ENCODE measurements around the gene ATP6AP1.

ATP6AP1 gene

GRCh38 chrX:154409222-154409871 lies 19.1 kb upstream of the ATP6AP1 start, which contains the start of gene DNASE1L1:
DNASE1L1 (minus strand) TSS chrX:154409254; CDS start chrX:154405568, 3,686 bp downstream.
- Histone ChIP-seq H3K9me3 (ENCODE audit: control insufficient read depth in 1 of 2, low read length in 2 of 2) (no peaks in the 10 kb centered on the region), H3K4me3 (ENCODE audit: low read depth in 1 of 2, low read length in 2 of 2) (peak within 1 kb of the TSS; percentile 51 to 72), H3K4me1 (ENCODE audit: control insufficient read depth in 1 of 2, insufficient read depth in 2 of 2, low read length in 2 of 2) (peaks cover 7 to 10% of the 10 kb centered on the region in 2 donors), H3K9ac (ENCODE audit: low read depth in 1 of 2, low read length in 2 of 2) (peak within 1 kb of the TSS; percentile 63 to 74), H3K27ac (ENCODE audit: low read depth, low read length) (peak within 1 kb of the TSS; percentile 78), H3K36me3 (ENCODE audit: control insufficient read depth in 1 of 2, insufficient read depth in 2 of 2, low read length in 2 of 2) (no peaks in the 10 kb centered on the region), H3K27me3 (ENCODE audit: control insufficient read depth in 1 of 2, insufficient read depth in 2 of 2, low read length in 2 of 2) (no peaks in the 10 kb centered on the region)

GRCh38 chrX:154411981-154412340 lies 16.5 kb upstream of the ATP6AP1 start:
- peaks cover 7 to 10% of the 10 kb centered on the region in 2 donors for H3K4me1 ChIP-seq (ENCODE audit: control insufficient read depth in 1 of 2, insufficient read depth in 2 of 2, low read length in 2 of 2)
- H3K9ac ChIP-seq (ENCODE audit: low read depth in 1 of 2, low read length in 2 of 2), result peak overlapping the region; percentile 78 to 79
- H3K9me3 ChIP-seq (ENCODE audit: control insufficient read depth in 1 of 2, low read length in 2 of 2), result no peaks in the 10 kb centered on the region
- H3K36me3 ChIP-seq (ENCODE audit: control insufficient read depth in 1 of 2, insufficient read depth in 2 of 2, low read length in 2 of 2), result no peaks in the 10 kb centered on the region
- H3K27me3 ChIP-seq (ENCODE audit: control insufficient read depth in 1 of 2, insufficient read depth in 2 of 2, low read length in 2 of 2), result no peaks in the 10 kb centered on the region
- peak overlapping the region; percentile 89 for H3K27ac ChIP-seq (ENCODE audit: low read depth, low read length)
- peak overlapping the region; percentile 66 to 68 for H3K4me3 ChIP-seq (ENCODE audit: low read depth in 1 of 2, low read length in 2 of 2)

- Histone ChIP-seq H3K9me3 (ENCODE audit: control insufficient read depth in 1 of 2, low read length in 2 of 2) (no peaks in the 10 kb centered on the region), H3K27ac (ENCODE audit: low read depth, low read length) (peak overlapping the region; percentile 89), H3K27me3 (ENCODE audit: control insufficient read depth in 1 of 2, insufficient read depth in 2 of 2, low read length in 2 of 2) (no peaks in the 10 kb centered on the region), H3K4me1 (ENCODE audit: control insufficient read depth in 1 of 2, insufficient read depth in 2 of 2, low read length in 2 of 2) (peaks cover 7 to 10% of the 10 kb centered on the region in 2 donors), H3K4me3 (ENCODE audit: low read depth in 1 of 2, low read length in 2 of 2) (peak overlapping the region; percentile 66 to 68), H3K9ac (ENCODE audit: low read depth in 1 of 2, low read length in 2 of 2) (peak overlapping the region; percentile 78 to 79), H3K36me3 (ENCODE audit: control insufficient read depth in 1 of 2, insufficient read depth in 2 of 2, low read length in 2 of 2) (no peaks in the 10 kb centered on the region)
Measured at GRCh38 chrX:154412468-154412867, 16.0 kb upstream of the ATP6AP1 start.

- Histone ChIP-seq H3K27ac (ENCODE audit: low read depth, low read length) (no peak overlapping the region), H3K27me3 (ENCODE audit: control insufficient read depth in 1 of 2, insufficient read depth in 2 of 2, low read length in 2 of 2) (no peaks in the 10 kb centered on the region), H3K4me1 (ENCODE audit: control insufficient read depth in 1 of 2, insufficient read depth in 2 of 2, low read length in 2 of 2) (peaks cover 7 to 10% of the 10 kb centered on the region in 2 donors), H3K9me3 (ENCODE audit: control insufficient read depth in 1 of 2, low read length in 2 of 2) (no peaks in the 10 kb centered on the region), H3K9ac (ENCODE audit: low read depth in 1 of 2, low read length in 2 of 2) (no peak overlapping the region), H3K36me3 (ENCODE audit: control insufficient read depth in 1 of 2, insufficient read depth in 2 of 2, low read length in 2 of 2) (no peaks in the 10 kb centered on the region), H3K4me3 (ENCODE audit: low read depth in 1 of 2, low read length in 2 of 2) (no peak overlapping the region)
Measured at GRCh38 chrX:154413142-154413541, 15.3 kb upstream of the ATP6AP1 start.

GRCh38 chrX:154417157-154417556 lies 11.3 kb upstream of the ATP6AP1 start:
- Histone ChIP-seq H3K27me3 (ENCODE audit: control insufficient read depth in 1 of 2, insufficient read depth in 2 of 2, low read length in 2 of 2) (no peaks in the 10 kb centered on the region), H3K4me3 (ENCODE audit: low read depth in 1 of 2, low read length in 2 of 2) (no peak overlapping the region), H3K9me3 (ENCODE audit: control insufficient read depth in 1 of 2, low read length in 2 of 2) (no peaks in the 10 kb centered on the region), H3K4me1 (ENCODE audit: control insufficient read depth in 1 of 2, insufficient read depth in 2 of 2, low read length in 2 of 2) (peaks cover 4 to 8% of the 10 kb centered on the region in 2 donors), H3K9ac (ENCODE audit: low read depth in 1 of 2, low read length in 2 of 2) (no peak overlapping the region), H3K36me3 (ENCODE audit: control insufficient read depth in 1 of 2, insufficient read depth in 2 of 2, low read length in 2 of 2) (no peaks in the 10 kb centered on the region), H3K27ac (ENCODE audit: low read depth, low read length) (no peak overlapping the region)

- Histone ChIP-seq H3K36me3 (ENCODE audit: control insufficient read depth in 1 of 2, insufficient read depth in 2 of 2, low read length in 2 of 2) (no peaks in the 10 kb centered on the region), H3K9ac (ENCODE audit: low read depth in 1 of 2, low read length in 2 of 2) (no peak overlapping the region), H3K4me3 (ENCODE audit: low read depth in 1 of 2, low read length in 2 of 2) (no peak overlapping the region), H3K4me1 (ENCODE audit: control insufficient read depth in 1 of 2, insufficient read depth in 2 of 2, low read length in 2 of 2) (no peaks in the 10 kb centered on the region), H3K9me3 (ENCODE audit: control insufficient read depth in 1 of 2, low read length in 2 of 2) (no peaks in the 10 kb centered on the region), H3K27me3 (ENCODE audit: control insufficient read depth in 1 of 2, insufficient read depth in 2 of 2, low read length in 2 of 2) (no peaks in the 10 kb centered on the region), H3K27ac (ENCODE audit: low read depth, low read length) (no peak overlapping the region)
Measured at GRCh38 chrX:154419189-154419588, 9.3 kb upstream of the ATP6AP1 start.

GRCh38 chrX:154419688-154420401 lies 8.6 kb upstream of the ATP6AP1 start:
- H3K36me3 ChIP-seq (ENCODE audit: control insufficient read depth in 1 of 2, insufficient read depth in 2 of 2, low read length in 2 of 2), result no peaks in the 10 kb centered on the region
- no peaks in the 10 kb centered on the region for H3K27me3 ChIP-seq (ENCODE audit: control insufficient read depth in 1 of 2, insufficient read depth in 2 of 2, low read length in 2 of 2)
- H3K9me3 ChIP-seq (ENCODE audit: control insufficient read depth in 1 of 2, low read length in 2 of 2), result no peaks in the 10 kb centered on the region
- no peaks in the 10 kb centered on the region for H3K4me1 ChIP-seq (ENCODE audit: control insufficient read depth in 1 of 2, insufficient read depth in 2 of 2, low read length in 2 of 2)
- H3K27ac ChIP-seq (ENCODE audit: low read depth, low read length), result no peak overlapping the region
- no peak overlapping the region for H3K9ac ChIP-seq (ENCODE audit: low read depth in 1 of 2, low read length in 2 of 2)
- H3K4me3 ChIP-seq (ENCODE audit: low read depth in 1 of 2, low read length in 2 of 2), result no peak overlapping the region

GRCh38 chrX:154420402-154420756 lies 8.1 kb upstream of the ATP6AP1 start:
- no peak overlapping the region for H3K4me3 ChIP-seq (ENCODE audit: low read depth in 1 of 2, low read length in 2 of 2)
- no peak overlapping the region for H3K9ac ChIP-seq (ENCODE audit: low read depth in 1 of 2, low read length in 2 of 2)
- H3K9me3 ChIP-seq (ENCODE audit: control insufficient read depth in 1 of 2, low read length in 2 of 2), result no peaks in the 10 kb centered on the region
- H3K4me1 ChIP-seq (ENCODE audit: control insufficient read depth in 1 of 2, insufficient read depth in 2 of 2, low read length in 2 of 2), result no peaks in the 10 kb centered on the region
- no peaks in the 10 kb centered on the region for H3K27me3 ChIP-seq (ENCODE audit: control insufficient read depth in 1 of 2, insufficient read depth in 2 of 2, low read length in 2 of 2)
- no peaks in the 10 kb centered on the region for H3K36me3 ChIP-seq (ENCODE audit: control insufficient read depth in 1 of 2, insufficient read depth in 2 of 2, low read length in 2 of 2)
- no peak overlapping the region for H3K27ac ChIP-seq (ENCODE audit: low read depth, low read length)

GRCh38 chrX:154426916-154427770 lies 1.3 kb upstream of the ATP6AP1 start:
- Histone ChIP-seq H3K4me1 (ENCODE audit: control insufficient read depth in 1 of 2, insufficient read depth in 2 of 2, low read length in 2 of 2) (peaks cover 17 to 20% of the 10 kb centered on the region in 2 donors), H3K36me3 (ENCODE audit: control insufficient read depth in 1 of 2, insufficient read depth in 2 of 2, low read length in 2 of 2) (peaks cover under 1 to 4% of the 10 kb centered on the region in 2 donors), H3K9me3 (ENCODE audit: control insufficient read depth in 1 of 2, low read length in 2 of 2) (no peaks in the 10 kb centered on the region), H3K4me3 (ENCODE audit: low read depth in 1 of 2, low read length in 2 of 2) (no peak overlapping the region), H3K9ac (ENCODE audit: low read depth in 1 of 2, low read length in 2 of 2) (no peak overlapping the region), H3K27ac (ENCODE audit: low read depth, low read length) (no peak overlapping the region), H3K27me3 (ENCODE audit: control insufficient read depth in 1 of 2, insufficient read depth in 2 of 2, low read length in 2 of 2) (no peaks in the 10 kb centered on the region)

GRCh38 chrX:154429711-154430110 lies 1.2 kb downstream of the ATP6AP1 start:
- H3K27ac ChIP-seq (ENCODE audit: low read depth, low read length), result no peak overlapping the region
- H3K36me3 ChIP-seq (ENCODE audit: control insufficient read depth in 1 of 2, insufficient read depth in 2 of 2, low read length in 2 of 2), result peaks cover 4 to 23% of the 10 kb centered on the region in 2 donors
- H3K9ac ChIP-seq (ENCODE audit: low read depth in 1 of 2, low read length in 2 of 2), result peak overlapping the region; percentile 43 to 71
- H3K27me3 ChIP-seq (ENCODE audit: control insufficient read depth in 1 of 2, insufficient read depth in 2 of 2, low read length in 2 of 2), result no peaks in the 10 kb centered on the region
- peak overlapping the region; percentile 75 to 76 for H3K4me3 ChIP-seq (ENCODE audit: low read depth in 1 of 2, low read length in 2 of 2)
- no peaks in the 10 kb centered on the region for H3K9me3 ChIP-seq (ENCODE audit: control insufficient read depth in 1 of 2, low read length in 2 of 2)
- H3K4me1 ChIP-seq (ENCODE audit: control insufficient read depth in 1 of 2, insufficient read depth in 2 of 2, low read length in 2 of 2), result peaks cover 17 to 20% of the 10 kb centered on the region in 2 donors
